GM18519 (cell line): Measurements from ENCODE around the gene SHANK3.
"Not testable (repeated sequence)": the region's sequence is repeated elsewhere in the genome, so short reads cannot be mapped to it uniquely, and the experiment has no call there.

Source experiments
- ATAC-seq: cut with Tn5 transposase; IDR thresholded peaks from one replicate; pipeline ENCODE4 v1.9.1; 2021; ENCODE audit warnings: mild to moderate bottlenecking, moderate library complexity; ENCODE audit not compliant: unreplicated experiment, low FRiP score

SHANK3 gene

DNA sequence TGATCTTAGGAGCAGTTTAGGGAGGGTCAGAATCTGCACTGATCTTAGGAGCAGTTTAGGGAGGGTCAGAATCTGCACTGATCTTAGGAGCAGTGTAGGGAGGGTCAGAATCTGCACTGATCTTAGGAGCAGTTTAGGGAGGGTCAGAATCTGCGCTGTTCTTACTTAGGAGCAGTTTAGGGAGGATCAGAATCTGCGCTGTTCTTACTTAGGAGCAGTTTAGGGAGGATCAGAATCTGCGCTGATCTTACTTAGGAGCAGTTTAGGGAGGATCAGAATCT lies 28.9 kb upstream of the SHANK3 start:
- not testable (repeated sequence) for ATAC-seq

DNA sequence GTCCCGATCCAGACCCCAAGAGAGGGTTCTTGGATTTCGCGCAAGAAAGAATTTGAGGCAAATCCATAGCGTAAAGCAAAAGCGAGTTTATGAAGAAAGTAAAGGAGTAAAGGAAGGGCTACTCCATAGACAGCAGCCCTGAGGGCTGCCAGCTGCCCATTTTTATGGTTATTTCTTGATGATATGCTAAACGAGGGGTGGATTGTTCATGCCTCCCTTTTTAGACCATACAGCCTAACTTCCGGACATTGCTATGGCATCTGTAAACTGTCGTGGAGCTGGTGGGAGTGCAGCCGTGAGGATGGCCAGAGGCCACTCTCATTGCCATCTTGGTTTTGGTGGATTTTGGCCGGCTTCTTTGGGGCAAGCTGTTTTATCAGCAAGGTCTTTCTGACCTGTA lies 19.4 kb upstream of the SHANK3 start:
- no peak for ATAC-seq

DNA sequence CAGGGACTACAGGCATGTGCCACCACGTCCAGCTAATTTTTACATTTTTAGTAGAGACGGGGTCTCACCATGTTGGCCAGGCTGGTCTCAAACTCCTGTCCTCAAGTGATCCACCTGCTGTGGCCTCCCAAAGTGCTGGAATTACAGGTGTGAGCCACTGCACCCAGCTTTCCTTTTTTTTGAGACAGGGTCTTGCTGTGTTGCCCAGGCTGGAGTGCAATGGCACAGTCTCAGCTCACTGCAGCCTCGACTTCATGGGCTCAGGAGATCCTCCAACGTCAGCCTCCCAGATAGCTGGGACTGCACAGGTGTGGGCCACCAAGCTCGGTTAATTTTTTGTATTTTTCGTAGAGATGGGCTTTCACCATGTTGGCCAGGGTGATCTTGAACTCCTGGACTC lies 18.0 kb upstream of the SHANK3 start:
- ATAC-seq, result not testable (repeated sequence)

GRCh38 chr22:50656122-50657070 lies 16.2 kb upstream of the SHANK3 start:
- ATAC-seq, result no peak

DNA sequence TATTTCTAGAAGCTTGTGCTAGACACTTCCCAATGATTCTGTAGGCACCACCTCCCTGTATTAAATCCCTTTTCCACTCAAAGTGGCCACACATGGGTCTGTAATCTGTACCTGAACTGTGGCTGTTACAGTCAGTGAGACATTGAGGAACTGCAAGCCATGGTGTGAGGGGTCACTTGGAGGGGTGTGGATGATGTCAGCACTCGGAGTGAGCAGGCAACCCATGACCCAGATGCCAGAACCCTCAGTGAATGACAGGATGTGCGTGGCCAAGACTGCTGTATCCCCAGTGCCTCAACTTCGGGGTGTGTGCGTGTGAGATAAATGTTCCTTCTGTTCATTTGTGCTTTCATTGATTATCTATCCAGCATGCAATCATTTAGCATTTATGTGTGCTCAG lies 14.7 kb upstream of the SHANK3 start:
- ATAC-seq, result no peak

GRCh38 chr22:50659711-50660110 lies 12.9 kb upstream of the SHANK3 start:
- not testable (repeated sequence) for ATAC-seq

DNA sequence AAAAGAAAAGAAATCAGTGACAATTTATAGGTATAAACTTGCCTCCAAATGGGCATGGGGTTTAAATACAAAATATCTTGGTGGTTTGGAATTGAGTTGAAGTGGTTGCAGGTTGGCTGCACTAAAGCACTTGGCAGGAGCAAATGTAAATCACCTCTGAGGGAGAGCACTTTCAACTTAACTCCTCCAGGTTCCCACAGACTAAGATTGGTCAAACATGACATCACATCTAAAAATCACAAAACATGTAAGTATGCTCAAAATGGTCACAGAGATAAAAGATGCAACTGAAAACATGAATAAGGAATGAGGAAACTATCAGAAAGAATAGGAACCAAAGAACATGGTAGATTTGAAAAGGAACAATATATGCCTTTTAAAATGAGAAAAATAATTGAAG lies 12.3 kb upstream of the SHANK3 start:
- ATAC-seq, result no peak

DNA sequence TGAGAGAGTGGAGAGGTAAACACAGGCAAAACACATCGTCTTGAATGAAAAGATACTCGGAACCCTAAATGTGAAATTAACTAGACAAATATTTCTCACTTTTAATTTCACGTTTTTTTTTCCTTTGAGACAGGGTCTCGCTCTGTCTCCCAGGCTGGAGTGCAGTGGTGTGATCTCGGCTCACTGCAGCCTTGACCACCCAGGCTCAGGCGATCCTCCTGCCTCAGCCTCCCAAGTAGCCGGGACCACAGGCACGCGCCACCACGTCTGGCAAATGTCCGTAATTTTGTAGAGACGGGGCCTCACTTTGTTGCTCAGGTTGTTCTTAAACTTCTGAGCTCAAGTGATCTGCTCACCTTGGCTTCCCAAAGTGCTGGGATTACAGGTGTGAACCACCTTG lies 7.4 kb upstream of the SHANK3 start:
- ATAC-seq, result no peak

GRCh38 chr22:50665738-50666137 lies 6.9 kb upstream of the SHANK3 start:
- ATAC-seq, result no peak

- no peak for ATAC-seq
Observed at GRCh38 chr22:50670513-50670912, 2.1 kb upstream of the SHANK3 start.

- ATAC-seq, result no peak
Observed at GRCh38 chr22:50670914-50671538, 1.6 kb upstream of the SHANK3 start.

GRCh38 chr22:50671641-50672040 lies 982 bp upstream of the SHANK3 start:
- no peak for ATAC-seq

- ATAC-seq, result no peak
Observed at GRCh38 chr22:50672041-50672440, 582 bp upstream of the SHANK3 start.

- ATAC-seq, result no peak
Observed at GRCh38 chr22:50673231-50674129, 857 bp downstream of the SHANK3 start.

DNA sequence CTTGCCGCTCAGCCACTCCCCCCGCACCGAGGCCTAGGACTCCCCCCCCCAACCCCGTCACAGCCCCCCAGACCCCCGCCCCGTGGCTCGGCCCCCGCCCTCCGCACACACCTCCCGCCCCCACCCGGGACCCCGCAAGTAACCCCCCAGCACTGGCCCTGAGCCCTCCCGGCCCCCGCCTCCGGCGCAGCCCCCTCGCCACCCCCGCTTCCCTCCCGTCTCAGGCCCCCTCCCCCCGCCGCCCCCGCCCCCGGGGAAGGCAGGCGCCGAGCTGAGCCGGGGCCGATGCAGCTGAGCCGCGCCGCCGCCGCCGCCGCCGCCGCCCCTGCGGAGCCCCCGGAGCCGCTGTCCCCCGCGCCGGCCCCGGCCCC lies 1.5 kb downstream of the SHANK3 start:
- no peak for ATAC-seq

DNA sequence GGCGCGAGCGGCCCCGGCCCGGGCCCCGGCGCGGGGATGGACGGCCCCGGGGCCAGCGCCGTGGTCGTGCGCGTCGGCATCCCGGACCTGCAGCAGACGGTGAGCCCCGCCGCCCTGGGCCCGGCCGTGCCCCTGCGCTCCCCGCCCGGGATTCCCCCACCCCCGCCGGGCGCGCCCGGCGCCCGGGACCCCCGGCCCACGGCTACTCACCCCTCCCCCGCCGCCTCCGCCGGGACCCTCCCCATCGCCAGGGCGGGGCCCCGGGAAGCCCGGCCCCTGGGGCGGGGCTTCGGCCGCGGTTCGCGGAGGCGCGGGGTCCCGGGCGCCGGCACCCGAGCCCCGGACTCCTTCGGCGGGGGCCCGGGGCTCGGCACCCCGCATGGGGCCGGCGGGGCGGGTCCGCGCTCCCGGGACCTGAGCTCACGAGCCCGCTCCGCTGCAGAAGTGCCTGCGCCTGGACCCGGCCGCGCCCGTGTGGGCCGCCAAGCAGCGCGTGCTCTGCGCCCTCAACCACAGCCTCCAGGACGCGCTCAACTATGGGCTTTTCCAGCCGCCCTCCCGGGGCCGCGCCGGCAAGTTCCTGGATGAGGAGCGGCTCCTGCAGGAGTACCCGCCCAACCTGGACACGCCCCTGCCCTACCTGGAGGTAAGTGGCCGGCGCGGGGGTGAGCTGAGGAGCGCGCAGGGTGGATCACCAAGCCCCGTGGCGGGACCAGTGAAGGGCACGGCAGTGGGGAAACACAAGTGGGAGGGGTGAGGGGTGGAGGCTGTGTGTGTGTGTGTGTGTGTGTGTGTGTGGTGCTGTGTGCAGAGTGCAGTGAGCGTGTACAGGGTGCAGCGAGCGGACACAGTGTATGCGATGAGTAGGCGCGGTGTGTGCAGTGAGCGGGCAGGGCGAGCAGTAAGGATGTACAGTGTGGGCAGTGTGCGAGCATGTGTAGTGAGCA lies 2.3 kb downstream of the SHANK3 start:
- no peak for ATAC-seq

- ATAC-seq, result no peak
Observed at GRCh38 chr22:50675553-50676179, 3.0 kb downstream of the SHANK3 start.

GRCh38 chr22:50676180-50676636 lies 3.6 kb downstream of the SHANK3 start:
- ATAC-seq, result no peak

GRCh38 chr22:50676661-50677492 lies 4.3 kb downstream of the SHANK3 start:
- no peak for ATAC-seq
